Neural progenitor cell (in vitro differentiated cells): Measurements from ENCODE around the gene TSPAN12. TPM values are rescaled to one million over a fixed set of nuclear protein-coding genes. Genes with fewer than 3 reads are reported as not detected.

Experiments used
- DNase-seq: peaks from one replicate; pipeline ENCODE4 v3.0.0-alpha.2; 2016; ENCODE audit warnings: low spot score
- H2AFZ ChIP-seq: fragments of 200-600 bp; sonication (generic); replicated peaks from 2 replicates; pipeline ENCODE4 v1.6.1; 2016; ENCODE audit warnings: antibody characterized with exemption
- H3F3A ChIP-seq: fragments of 200-600 bp; sonication (generic); 2 replicates; pipeline ENCODE4 v1.6.1; 2016; ENCODE audit warnings: antibody characterized with exemption, low read depth
- H3K27ac ChIP-seq: fragments of 200-600 bp; sonication (generic); 2 replicates; pipeline ENCODE4 v1.5.1; 2016; ENCODE audit warnings: mild to moderate bottlenecking
- H3K27me3 ChIP-seq: fragments of 200-600 bp; sonication (generic); 2 replicates; pipeline ENCODE4 v1.6.1; 2016; ENCODE audit warnings: mild to moderate bottlenecking, moderate library complexity
- H3K36me3 ChIP-seq: fragments of 200-600 bp; sonication (generic); 2 replicates; pipeline ENCODE4 v1.5.1; 2016
- H3K4me1 ChIP-seq: fragments of 200-600 bp; sonication (generic); 2 replicates; pipeline ENCODE4 v1.6.1; 2016; ENCODE audit warnings: mixed run types
- H3K4me2 ChIP-seq: fragments of 200-600 bp; sonication (generic); 2 replicates; pipeline ENCODE4 v1.6.1; 2016
- H3K4me3 ChIP-seq: fragments of 200-600 bp; sonication (generic); 2 replicates; pipeline ENCODE4 v1.5.1; 2016
- H3K79me2 ChIP-seq: fragments of 200-600 bp; sonication (generic); 2 replicates; pipeline ENCODE4 v1.6.1; 2016; ENCODE audit warnings: low read depth
- H3K9ac ChIP-seq: fragments of 200-600 bp; sonication (generic); 2 replicates; pipeline ENCODE4 v1.6.1; 2016
- H3K9me3 ChIP-seq: fragments of 200-600 bp; sonication (generic); 2 replicates; pipeline ENCODE4 v1.5.1; 2016; ENCODE audit warnings: low read depth
- H4K20me1 ChIP-seq: fragments of 200-600 bp; sonication (generic); 2 replicates; pipeline ENCODE4 v1.6.1; 2016; ENCODE audit warnings: low read depth
- H3K27ac Mint-ChIP-seq: 3 replicates; pipeline ENCODE4 v1.8.0; 2021; ENCODE audit warnings: mixed read lengths
- H3K27me3 Mint-ChIP-seq: 2 replicates; pipeline ENCODE4 v1.8.0; 2022; ENCODE audit warnings: low read depth, mild to moderate bottlenecking, inconsistent platforms, moderate library complexity, mixed read lengths; ENCODE audit not compliant: insufficient read depth
- H3K36me3 Mint-ChIP-seq: 3 replicates; pipeline ENCODE4 v1.8.0; 2021; ENCODE audit warnings: mixed read lengths
- H3K4me1 Mint-ChIP-seq: 3 replicates; pipeline ENCODE4 v1.8.0; 2021; ENCODE audit warnings: mixed read lengths
- H3K4me3 Mint-ChIP-seq: 3 replicates; pipeline ENCODE4 v1.8.0; 2021; ENCODE audit warnings: mild to moderate bottlenecking, moderate library complexity, mixed read lengths
- H3K9me3 Mint-ChIP-seq: 3 replicates; pipeline ENCODE4 v1.8.0; 2020; ENCODE audit warnings: mixed read lengths
- CTCF ChIP-seq: fragments of 200-600 bp; sonication (generic); IDR thresholded peaks from 2 replicates; pipeline ENCODE4 v1.5.1; 2017; ENCODE audit warnings: antibody characterized with exemption, mild to moderate bottlenecking
- EZH2 ChIP-seq: fragments of 200-600 bp; sonication (generic); IDR thresholded peaks from 2 replicates; pipeline ENCODE4 v1.6.1; 2017; ENCODE audit warnings: antibody characterized with exemption, mild to moderate bottlenecking, moderate library complexity
- EZH2phosphoT487 ChIP-seq: fragments of 200-600 bp; sonication (generic); IDR thresholded peaks from 2 replicates; pipeline ENCODE4 v1.6.1; 2017; ENCODE audit warnings: antibody characterized with exemption
- total RNA-seq: library from RNA; depleted of rRNA; stranded (reverse); fragments of >200 nt; gene quantifications from 2 replicates; pipeline ENCODE4 v1.2.3, GENCODE V29; 2015; ENCODE audit warnings: low replicate concordance

TSPAN12 gene
- total RNA-seq, 1 donor from 2014 or later: 26.7 TPM

DNA sequence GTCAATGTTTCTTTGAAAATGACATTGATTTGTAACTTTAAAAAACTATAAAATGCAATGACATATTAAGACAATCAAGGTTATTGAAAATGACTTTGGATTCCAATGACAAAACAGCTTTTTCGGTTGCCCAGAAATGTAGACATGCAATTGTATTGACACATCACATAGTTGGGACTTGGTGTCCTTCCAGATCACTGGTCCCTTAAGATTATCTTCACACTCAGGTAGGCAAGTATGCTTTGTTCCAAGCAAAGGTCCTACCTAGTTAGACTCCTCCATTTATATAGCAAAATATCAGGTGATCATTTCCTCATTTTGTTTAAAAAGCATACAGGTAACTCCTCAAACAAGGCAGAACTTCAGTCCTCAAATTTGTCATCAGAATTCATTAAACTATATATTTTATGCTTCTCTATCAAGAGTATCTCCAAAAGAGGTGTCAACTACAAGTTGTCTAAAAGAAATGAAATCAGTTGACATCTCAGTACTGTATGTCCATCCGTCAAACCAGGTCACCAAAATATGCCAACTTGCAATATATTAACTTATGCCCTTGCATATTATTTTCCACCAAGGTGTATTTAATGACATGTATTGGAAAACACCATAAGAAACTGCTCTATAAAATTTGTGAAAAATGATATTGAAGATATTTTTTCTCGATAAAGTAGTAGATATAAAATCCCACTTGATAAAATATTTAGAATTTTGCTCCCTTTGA is 64.6 kb downstream of the TSPAN12 start:
- H3F3A ChIP-seq: no peaks in the 10 kb centered on the region
- TF ChIP-seq CTCF (no peak), EZH2 (no peak), EZH2phosphoT487 (no peak)
- Mint-ChIP-seq H3K27ac (no peak overlapping the region), H3K9me3 (no peaks in the 10 kb centered on the region), H3K36me3 (peaks cover 9% of the 10 kb centered on the region), H3K27me3 (peaks cover 2% of the 10 kb centered on the region), H3K4me3 (no peak overlapping the region), H3K4me1 (no peaks in the 10 kb centered on the region)
- H2AFZ ChIP-seq: no peak overlapping the region
- no peaks in the 10 kb centered on the region for H3K79me2 ChIP-seq
- H3K4me3 ChIP-seq: no peak overlapping the region
- H3K4me2 ChIP-seq: no peak overlapping the region
- no peaks in the 10 kb centered on the region for H3K27me3 ChIP-seq
- H3K9ac ChIP-seq: no peak overlapping the region
- no peaks in the 10 kb centered on the region for H3K4me1 ChIP-seq
- DNase-seq: no peak
- no peaks in the 10 kb centered on the region for H3K9me3 ChIP-seq
- no peaks in the 10 kb centered on the region for H3K36me3 ChIP-seq
- no peaks in the 10 kb centered on the region for H4K20me1 ChIP-seq
- no peak overlapping the region for H3K27ac ChIP-seq

GRCh38 chr7:120792861-120793130 is 65.1 kb downstream of the TSPAN12 start:
- TF ChIP-seq EZH2phosphoT487 (no peak), CTCF (no peak), EZH2 (no peak)
- Histone ChIP-seq H2AFZ (no peak overlapping the region), H3K9ac (no peak overlapping the region), H3K79me2 (no peaks in the 10 kb centered on the region), H3K27ac (no peak overlapping the region), H3K4me2 (no peak overlapping the region), H3K9me3 (no peaks in the 10 kb centered on the region), H3K27me3 (no peaks in the 10 kb centered on the region), H3F3A (no peaks in the 10 kb centered on the region), H3K36me3 (no peaks in the 10 kb centered on the region), H4K20me1 (no peaks in the 10 kb centered on the region), H3K4me3 (no peak overlapping the region), H3K4me1 (no peaks in the 10 kb centered on the region)
- peaks cover 2% of the 10 kb centered on the region for H3K27me3 Mint-ChIP-seq
- H3K9me3 Mint-ChIP-seq: no peaks in the 10 kb centered on the region
- H3K36me3 Mint-ChIP-seq: peaks cover 9% of the 10 kb centered on the region
- no peak overlapping the region for H3K4me3 Mint-ChIP-seq
- no peak overlapping the region for H3K27ac Mint-ChIP-seq
- H3K4me1 Mint-ChIP-seq: no peaks in the 10 kb centered on the region
- no peak for DNase-seq

DNA sequence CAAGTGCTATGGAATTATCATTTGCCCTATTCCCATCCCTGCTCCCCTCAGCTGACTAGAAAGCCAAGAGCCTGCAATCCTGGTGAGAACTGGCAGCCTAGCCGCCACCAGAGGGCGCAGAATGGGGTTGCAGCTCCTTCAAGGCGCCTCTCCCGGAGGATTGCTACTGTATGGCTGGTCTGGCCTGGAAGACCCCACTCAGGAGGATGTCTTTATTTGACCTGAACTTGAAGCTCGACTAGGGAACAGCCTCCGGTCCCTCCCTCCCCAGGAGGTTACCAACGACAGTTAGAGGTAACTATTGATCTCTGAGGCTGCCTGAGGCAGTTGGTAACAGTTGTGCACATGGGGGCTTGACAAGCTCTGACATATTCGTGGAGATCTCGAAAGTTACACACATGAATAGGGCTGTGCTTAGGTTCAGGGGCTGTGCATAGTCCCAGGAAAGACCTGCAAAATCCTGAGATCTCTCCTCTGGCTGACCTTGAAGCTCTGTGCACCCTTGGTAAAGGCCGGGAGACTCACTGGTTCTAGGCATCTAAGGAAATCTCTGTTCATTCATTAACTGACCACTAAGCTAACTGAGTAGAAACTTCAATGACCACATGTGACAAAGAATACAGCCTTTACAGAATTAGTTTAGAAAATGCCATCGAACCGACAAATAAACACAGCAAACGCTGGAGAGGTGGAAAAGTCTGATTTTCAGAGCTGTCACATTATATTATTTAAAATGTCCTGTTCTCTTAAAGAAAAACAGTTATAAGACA is 65.7 kb downstream of the TSPAN12 start:
- Histone ChIP-seq H3K36me3 (no peaks in the 10 kb centered on the region), H3K9me3 (no peaks in the 10 kb centered on the region), H3K4me3 (no peak overlapping the region), H3K27me3 (no peaks in the 10 kb centered on the region), H4K20me1 (no peaks in the 10 kb centered on the region), H3K9ac (no peak overlapping the region), H3F3A (no peaks in the 10 kb centered on the region), H2AFZ (no peak overlapping the region), H3K27ac (no peak overlapping the region), H3K79me2 (no peaks in the 10 kb centered on the region), H3K4me2 (no peak overlapping the region), H3K4me1 (no peaks in the 10 kb centered on the region)
- Mint-ChIP-seq H3K27me3 (peaks cover 2% of the 10 kb centered on the region), H3K9me3 (no peaks in the 10 kb centered on the region), H3K27ac (no peak overlapping the region), H3K4me1 (no peaks in the 10 kb centered on the region), H3K36me3 (peaks cover 6% of the 10 kb centered on the region), H3K4me3 (no peak overlapping the region)
- TF ChIP-seq CTCF (peak; percentile 92), EZH2 (no peak)
- peak; percentile 86 for DNase-seq
